ENCODE results near the gene RBP3.

DNA sequence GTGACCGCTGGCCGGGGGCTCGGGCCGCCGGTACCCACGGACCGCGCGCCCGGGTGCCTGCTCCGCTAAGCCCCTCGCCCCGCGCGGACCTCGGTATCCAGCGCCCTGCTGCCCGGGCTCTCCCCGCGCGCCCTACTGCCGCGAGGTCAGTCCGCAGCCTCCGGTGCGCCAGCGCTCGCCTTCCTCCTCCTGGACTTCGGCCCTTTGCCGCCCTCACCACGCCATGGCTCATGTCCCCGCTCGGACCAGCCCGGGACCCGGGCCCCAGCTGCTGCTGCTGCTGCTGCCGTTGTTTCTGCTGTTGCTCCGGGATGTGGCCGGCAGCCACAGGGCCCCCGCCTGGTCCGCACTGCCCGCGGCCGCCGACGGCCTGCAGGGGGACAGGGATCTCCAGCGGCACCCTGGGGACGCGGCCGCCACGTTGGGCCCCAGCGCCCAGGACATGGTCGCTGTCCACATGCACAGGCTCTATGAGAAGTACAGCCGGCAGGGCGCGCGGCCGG, 47.7 kb upstream of the RBP3 start:
- TF ChIP-seq EZH2 (IDR thresholded peaks at IDR 0.05; ENCODE audit: borderline replicate concordance) = no peak
- TF ChIP-seq, protein P1, sequence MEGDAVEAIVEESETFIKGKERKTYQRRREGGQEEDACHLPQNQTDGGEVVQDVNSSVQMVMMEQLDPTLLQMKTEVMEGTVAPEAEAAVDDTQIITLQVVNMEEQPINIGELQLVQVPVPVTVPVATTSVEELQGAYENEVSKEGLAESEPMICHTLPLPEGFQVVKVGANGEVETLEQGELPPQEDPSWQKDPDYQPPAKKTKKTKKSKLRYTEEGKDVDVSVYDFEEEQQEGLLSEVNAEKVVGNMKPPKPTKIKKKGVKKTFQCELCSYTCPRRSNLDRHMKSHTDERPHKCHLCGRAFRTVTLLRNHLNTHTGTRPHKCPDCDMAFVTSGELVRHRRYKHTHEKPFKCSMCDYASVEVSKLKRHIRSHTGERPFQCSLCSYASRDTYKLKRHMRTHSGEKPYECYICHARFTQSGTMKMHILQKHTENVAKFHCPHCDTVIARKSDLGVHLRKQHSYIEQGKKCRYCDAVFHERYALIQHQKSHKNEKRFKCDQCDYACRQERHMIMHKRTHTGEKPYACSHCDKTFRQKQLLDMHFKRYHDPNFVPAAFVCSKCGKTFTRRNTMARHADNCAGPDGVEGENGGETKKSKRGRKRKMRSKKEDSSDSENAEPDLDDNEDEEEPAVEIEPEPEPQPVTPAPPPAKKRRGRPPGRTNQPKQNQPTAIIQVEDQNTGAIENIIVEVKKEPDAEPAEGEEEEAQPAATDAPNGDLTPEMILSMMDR (IDR thresholded peaks at IDR 0.05; ENCODE audit: poor library complexity) = peak; percentile 22
- no peak for TF ChIP-seq EZH2phosphoT487 (IDR thresholded peaks at IDR 0.05; ENCODE audit: low read depth, severe bottlenecking, unreplicated experiment)

Data from hepatocyte (in vitro differentiated cells).